ENCODE results near the gene CNOT1. TPM values are rescaled to one million over a fixed set of nuclear protein-coding genes. Genes with fewer than 3 reads are reported as not detected.

CNOT1 gene
- total RNA-seq, 1 donor from 2014 or later = 58.0 TPM

DNA sequence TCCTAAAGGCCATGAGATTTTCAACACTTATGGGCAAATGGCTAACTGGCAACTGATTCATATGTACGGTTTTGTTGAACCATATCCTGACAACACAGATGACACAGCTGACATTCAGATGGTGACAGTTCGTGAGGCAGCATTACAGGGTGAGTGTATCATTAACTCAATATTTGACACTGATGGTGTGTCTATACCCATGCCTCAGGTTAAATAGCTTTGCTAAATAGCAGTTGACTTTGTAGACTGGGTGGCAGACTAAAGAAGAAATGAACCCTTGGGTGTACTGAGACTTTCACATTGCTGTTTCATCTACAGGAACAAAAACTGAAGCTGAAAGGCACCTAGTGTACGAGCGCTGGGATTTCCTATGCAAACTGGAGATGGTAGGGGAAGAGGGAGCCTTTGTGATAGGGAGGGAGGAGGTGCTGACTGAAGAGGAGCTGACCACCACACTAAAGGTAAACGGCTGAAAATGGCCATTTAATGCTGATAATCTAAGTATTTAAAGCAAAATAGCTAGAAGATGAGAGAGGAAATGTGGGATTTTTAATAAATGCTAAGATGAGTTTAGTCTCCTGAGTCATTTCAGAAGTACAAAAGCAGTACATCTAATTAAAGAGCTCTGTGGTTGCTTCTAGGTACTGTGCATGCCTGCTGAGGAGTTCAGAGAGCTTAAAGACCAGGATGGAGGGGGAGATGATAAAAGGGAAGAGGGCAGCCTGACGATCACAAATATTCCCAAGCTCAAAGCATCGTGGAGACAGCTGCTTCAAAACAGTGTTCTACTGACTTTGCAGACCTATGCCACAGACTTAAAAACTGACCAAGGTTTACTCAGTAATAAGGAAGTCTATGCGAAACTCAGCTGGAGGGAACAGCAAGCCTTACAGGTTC, 111.3 kb downstream of the CNOT1 start:
- DNase-seq (ENCODE audit: low spot score) = no peak

DNA sequence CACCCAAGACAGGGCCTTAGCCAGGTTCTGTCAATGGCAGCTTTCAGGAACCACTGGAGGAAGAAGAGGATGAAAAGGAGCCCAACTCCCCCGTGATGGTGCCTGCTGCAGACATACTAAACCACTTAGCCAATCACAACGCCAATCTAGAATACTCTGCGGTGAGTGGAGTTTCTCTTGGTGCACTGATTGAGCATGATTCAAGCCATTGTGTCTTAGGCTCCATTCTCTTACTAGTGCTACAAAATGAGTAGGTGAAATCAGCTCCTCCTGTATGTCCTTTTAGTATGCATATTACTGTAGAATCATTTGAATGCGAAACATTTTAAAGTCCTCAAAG, 112.9 kb downstream of the CNOT1 start:
- no peak for DNase-seq (ENCODE audit: low spot score)

DNA sequence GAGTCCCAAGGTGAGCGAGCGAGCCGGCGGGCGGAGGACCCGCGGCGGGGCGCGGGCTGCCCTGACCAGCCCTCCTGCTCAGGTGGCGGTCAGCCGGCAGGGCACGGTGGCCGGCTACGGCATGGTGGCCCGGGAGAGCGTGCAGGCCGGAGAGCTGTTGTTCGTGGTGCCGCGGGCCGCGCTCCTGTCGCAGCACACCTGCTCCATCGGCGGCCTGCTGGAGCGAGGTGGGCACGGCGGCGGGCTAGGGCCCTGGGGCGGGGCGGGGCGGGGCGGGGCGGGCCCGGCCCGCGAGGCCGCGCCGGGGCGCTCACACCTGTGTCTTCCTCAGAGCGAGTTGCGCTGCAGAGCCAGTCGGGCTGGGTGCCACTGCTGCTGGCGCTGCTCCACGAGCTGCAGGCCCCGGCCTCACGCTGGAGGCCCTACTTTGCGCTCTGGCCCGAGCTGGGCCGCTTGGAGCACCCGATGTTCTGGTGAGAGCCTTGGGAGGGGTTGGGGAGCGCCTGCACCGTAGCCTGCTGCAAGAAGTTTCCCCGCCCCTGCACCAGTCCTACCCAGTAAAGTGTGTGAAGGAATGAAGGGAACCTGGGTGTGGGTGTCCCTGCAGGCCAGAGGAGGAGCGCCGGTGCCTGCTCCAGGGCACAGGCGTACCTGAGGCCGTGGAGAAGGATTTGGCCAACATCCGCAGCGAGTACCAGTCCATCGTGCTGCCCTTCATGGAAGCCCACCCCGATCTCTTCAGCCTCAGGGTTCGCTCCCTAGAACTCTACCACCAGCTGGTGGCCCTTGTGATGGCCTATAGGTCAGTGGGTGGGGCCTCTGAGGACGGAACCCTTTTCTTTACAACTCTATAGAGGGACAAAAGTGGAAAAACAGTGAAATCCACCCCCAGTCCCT, 113.5 kb downstream of the CNOT1 start:
- peak; percentile 17 for DNase-seq (ENCODE audit: low spot score)

DNA sequence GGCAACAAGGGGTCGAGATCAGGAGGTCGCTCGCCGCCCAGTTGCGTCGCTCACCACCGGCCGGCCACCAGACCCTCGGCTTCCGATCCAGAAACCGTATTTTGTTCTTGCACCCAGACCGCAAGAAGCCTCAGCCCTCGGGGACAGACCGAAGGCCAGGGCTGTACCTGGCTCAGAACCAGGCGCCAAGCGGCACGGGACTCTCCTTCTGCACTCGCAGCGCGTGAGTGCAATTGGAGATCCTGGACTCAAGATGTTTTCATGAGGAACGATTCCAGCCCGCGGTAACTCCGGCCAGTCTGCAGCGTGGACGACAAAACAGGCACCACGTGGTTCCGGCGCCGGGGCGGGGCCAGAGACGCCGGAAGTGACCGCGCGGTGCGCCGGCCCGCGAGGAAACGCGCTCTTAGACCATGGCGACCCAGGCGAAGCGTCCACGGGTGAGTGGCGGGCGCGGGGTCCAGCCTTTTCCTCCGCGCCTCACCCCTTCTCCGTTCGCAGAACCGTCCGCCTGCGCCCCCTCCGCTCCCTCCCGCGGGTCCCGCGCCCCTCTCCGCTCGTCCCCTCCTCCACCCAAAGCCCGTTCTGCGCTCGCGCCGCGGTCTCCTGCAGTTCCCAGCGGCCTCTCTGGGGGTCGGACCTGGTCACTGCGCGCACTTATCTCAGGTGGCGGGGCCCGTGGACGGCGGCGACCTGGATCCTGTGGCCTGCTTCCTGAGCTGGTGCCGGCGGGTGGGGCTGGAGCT, 114.3 kb downstream of the CNOT1 start, which contains the start of gene SETD6:
Gene SETD6, plus strand, starts transcription at position 393 of the 746 bp plus-strand sequence. Its CDS starts 21 bp downstream, at position 414.
- peak; percentile 90 for DNase-seq (ENCODE audit: low spot score)

DNA sequence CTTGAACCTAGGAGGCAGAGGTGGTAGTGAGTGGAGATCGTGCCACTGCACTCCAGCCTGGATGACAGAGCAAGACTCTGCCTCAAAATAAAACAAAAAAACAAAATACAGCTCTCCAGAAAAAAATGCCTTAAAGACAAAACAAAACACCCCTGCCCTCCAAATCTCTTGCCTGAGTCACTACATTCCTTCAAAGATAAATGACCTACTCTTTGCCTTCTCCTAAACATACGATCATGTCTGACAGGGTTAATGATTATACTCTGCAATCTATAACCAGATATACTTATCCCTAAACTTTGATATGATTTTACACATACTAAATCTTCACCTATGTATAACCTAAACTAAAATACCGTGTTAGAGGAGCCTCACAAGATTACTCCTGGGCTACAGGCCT, 115.8 kb downstream of the CNOT1 start:
- no peak for DNase-seq (ENCODE audit: low spot score)

DNA sequence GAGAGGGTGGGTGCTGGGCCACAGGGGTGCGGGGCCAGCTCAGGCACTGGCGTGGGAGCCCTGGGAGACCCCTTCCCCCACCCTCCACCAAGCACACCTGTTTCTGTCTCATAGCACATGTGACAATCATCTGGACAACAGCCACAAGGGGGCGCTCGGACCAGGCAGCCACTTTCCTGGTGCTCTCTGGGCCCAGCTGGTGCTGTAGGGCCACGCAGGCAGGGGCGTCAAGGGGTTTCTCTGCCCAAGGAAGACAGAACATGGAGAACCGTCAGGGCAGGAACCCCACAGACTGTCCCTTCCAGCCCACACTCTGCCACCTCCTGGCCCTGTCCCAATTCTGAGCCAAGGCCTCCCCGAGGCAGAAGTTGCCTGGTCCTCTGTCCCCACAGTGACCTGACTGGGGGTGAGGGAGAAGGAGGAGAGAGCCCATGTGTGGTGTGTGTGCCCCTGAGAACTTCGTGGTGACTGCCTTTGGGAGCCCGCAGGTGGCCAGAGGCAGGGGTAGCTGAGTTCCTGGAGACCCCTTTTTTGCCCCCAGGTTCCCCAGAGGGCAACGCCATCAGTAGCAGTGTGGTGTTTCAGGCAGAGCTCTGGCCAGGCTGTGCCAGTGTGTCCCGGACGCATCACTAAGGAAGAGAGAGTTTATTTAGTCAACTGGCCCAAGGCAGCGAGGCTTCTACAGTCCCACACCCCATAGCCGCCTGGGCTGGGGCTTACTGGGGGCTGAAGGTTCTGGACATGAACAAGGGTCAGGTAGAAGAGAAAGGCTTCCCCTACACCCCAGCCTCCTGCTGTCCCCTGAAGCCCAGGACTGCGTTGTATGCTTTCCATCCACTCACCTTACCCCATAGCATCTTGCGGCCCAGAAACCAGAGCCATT, 117.5 kb downstream of the CNOT1 start:
- peak; percentile 28 for DNase-seq (ENCODE audit: low spot score)

DNA sequence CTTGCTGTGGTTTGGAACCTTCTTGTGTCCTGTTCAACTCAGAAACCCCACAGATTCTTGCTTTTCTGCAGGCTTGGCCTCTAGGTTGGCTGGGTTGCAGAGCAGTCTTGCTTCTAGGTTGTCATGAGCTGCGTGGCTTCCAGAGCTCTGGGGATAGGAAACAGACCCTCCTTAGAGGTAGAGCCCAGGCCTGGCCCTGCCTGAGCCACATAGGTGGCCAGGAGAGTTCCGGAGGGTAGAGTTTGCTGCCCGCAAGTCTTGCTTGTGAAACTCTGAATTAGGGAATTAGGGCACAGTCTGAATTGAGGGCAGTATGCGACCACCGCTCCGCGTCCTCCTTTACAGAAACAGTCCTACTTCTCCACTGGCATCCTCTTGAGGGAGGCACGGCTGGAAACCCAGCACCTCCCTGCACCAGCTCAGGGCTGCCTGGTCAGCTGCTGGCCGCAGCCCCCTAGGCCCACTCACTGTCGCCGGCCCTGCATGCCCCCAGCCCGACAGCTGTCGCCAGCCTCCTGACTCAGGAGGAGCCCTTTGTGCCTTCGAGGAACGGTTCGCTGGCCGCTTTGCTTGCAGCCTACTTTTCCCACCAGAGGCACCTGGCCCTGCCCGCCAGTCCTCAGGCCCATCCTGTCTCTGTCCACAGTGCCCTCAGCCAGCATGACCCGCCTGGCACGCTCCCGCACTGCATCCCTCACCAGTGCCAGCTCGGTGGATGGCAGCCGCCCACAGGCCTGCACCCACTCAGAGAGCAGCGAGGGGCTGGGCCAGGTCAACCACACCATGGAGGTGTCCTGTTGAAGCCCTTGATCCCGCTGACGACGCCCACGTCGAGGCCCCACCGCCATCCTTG, 118.6 kb downstream of the CNOT1 start:
- DNase-seq (ENCODE audit: low spot score) = no peak

DNA sequence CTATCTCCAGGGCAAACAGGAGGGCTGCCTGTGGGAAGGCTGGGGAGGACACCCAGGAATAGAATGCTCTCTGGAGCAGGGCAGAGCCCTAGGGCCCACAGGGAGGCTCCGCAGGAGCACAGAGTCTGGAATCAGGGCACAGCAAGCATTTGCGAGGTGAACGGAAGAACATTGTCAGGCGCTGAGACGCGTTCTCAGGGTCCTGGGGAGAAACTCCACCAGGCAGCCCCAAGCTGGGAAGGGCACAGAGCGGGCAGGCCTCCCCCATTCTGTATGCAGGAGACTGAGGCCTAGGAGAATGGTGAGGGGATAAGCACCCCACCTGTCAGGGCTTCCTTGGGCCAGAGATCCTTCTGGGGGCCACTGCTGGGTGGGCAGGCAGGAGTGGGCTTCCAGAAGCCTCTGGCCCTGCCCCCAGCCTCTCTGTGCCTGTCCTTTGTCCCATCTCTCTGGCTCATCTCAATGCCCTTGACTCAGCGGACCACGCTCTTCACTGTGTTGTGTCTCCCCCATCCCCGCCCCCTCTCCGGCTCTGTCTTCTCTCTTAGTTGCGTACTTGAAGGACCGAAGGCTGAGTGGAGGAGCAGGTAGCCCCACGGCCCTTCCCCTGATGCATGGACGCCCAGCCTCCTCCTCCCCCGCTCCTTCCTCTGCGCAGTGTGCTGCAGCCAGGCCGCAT, 119.4 kb downstream of the CNOT1 start:
- no peak for DNase-seq (ENCODE audit: low spot score)

DNA sequence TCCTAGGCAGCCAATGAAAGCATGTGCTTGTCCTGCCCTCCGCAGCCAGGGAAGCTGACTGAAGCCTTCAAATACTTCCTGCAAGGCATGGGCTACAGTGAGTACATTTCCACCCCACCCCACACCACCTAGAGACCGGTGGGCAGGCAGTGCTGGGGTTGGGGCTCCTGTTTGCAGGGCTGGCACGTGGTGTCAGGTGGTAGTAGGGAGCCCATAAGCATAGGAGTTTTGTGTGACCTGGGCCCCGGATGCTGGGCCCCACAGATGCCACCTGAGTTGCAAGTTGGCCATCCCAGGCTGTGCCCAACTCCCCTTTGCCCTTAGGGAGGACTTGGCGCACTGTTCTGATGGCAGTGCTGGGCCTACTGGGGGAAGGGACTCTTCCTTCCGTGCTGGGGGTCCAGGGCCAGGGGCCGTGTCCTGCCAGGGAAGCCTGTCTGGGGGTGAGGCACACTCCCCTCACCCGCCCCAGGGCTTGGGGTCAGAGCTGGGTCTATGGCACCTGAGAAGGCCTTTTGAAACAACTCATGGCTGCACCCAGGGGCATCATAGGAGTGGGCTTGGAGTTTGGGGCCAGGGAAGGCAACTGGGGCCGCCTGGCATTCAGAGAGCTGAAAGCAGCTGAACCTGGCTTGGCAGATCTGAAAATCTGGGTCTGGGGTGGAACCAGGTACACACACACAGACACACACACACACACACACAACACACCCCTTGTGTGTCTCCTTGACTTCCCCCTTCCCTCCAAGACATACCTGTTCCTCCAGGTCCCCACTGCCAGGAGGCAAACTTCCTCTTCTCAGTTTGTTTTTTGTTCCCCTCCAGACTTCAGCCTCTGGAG, 120.2 kb downstream of the CNOT1 start:
- DNase-seq (ENCODE audit: low spot score) = no peak

DNA sequence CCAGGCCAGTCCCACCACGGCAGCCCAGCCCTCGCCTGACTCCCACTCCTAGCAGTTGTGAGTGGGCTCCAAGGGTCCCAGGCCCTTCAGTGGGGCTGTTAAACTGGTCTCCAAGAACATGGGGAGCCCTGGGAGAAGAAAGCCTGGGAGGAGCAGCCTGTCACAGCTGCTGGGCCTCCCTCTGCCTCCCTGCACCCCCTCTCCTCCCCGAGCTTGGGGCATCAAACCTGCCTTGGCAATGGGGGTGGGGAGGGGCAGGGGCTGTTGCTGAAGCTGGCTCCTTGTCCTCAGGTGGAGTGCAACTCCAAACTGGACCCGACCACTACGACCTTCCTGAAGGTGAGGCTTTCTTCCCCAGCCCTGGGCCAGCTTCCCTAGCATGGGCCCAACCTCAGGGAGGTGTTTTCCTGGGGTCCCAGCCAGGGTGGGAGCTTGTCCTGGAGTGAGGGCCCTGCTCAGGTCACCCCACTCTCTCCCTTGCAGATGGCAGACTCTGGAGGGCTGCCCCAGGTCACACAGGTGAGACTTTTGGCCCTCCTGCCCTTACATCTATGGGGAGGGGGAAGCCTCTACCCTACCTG, 120.9 kb downstream of the CNOT1 start:
- no peak for DNase-seq (ENCODE audit: low spot score)

DNA sequence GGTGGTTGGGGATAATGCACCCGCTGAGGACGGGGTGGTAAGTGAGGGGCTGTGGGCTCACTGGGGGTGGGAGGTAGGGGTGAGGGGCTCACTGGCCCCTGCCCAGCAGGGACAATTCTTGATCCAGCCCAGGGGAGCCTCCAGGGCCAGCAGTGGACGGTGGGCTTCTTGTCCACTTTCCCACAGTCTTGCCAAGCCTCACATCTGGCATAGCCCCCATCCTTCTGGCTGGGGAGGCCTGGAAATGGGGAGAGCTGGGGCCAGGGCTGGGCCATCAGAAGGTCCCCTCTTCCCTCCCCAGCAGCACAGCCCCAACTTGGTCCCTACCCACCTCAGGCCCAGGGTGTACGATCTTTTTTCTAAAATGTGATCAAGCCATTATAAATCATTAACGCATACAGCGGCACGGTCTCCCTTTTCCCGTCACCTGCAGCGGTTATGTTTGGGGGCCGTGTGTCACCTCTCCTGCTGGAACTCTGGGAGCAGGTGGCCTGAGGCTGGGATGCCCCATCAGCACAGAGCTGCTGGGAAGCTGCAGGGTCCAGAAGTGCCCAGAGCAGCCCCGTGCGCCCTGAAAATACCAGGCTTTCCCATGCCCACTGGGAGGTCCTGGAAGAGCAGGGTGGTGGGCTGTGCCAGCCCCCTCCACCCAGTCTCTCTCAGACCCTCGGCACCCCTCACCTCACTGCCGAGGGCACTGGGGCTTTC, 121.5 kb downstream of the CNOT1 start:
- no peak for DNase-seq (ENCODE audit: low spot score)

DNA sequence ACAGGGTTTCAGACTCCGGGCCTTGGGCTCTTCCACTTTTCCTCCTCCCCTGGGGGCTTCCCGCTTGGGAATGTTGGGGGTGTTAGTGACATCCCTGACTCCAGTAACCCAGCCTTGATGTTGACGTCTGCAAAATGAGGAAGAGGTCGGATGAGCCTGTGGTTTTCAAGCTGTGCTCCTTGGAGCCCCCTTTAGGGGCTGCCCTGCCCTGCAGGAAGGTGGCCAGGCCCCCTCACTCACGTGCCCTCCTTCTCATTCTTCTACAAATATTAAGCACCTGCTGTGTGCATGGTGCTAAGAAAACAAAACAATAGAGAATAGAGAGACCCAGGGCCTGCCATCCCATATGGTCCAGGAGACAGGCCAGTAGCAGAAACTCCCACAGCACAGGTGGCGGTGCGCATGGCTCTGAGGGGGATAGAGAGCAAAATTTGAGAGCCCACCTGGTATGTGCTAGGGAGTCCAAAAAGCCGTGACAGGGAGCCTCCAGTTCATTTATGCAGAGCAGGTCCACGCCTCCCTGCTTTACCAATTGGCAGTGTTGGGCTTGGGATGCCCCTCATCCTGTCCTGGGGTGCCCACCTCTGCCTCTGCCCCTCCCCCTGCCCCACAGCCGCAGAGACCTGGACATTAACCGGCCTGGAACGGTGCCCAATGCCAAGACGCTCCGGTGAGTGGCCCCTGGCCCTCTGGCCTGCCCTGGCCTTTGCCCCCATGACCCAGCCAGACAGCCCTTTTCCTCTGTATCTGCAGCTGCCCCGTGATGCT, 122.2 kb downstream of the CNOT1 start:
- DNase-seq (ENCODE audit: low spot score) = no peak

DNA sequence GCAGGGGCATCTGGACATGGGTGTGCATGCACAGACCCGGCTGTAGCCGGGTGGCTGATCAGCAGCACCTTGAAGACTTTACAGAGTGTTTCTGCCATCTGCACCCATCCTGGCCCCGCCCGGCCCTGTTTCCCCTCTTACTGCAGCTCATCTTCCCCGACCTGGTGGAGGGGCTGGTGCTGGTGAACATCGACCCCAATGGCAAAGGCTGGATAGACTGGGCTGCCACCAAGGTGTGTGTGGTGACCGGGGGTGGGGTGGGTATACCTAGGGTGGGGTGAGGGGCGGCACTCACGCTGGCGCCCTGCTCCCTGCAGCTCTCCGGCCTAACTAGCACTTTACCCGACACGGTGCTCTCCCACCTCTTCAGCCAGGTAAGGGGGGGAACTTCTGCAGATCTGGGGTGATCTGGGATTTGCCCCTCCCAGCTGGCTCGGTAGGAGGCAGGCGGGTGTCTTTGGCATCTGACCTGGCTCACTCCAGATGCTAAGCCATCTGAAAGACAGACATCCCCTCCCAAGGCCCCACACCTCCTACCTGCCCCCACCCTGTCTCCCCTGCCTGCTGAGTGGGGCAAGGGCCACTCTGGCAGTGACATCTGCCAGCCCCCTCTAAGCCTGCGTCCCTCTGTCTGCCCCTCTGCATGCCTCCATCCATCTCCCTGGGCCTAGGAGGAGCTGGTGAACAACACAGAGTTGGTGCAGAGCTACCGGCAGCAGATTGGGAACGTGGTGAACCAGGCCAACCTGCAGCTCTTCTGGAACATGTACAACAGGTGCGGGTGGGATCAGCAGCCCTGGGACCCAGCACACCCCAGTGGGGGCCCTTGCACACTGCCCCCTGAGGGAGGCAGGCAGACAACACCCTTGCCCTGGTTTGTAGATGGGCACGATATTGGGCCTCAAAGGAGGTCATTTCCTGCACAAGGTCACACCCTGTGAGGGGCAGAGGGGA, 123.1 kb downstream of the CNOT1 start:
- no peak for DNase-seq (ENCODE audit: low spot score)

DNA sequence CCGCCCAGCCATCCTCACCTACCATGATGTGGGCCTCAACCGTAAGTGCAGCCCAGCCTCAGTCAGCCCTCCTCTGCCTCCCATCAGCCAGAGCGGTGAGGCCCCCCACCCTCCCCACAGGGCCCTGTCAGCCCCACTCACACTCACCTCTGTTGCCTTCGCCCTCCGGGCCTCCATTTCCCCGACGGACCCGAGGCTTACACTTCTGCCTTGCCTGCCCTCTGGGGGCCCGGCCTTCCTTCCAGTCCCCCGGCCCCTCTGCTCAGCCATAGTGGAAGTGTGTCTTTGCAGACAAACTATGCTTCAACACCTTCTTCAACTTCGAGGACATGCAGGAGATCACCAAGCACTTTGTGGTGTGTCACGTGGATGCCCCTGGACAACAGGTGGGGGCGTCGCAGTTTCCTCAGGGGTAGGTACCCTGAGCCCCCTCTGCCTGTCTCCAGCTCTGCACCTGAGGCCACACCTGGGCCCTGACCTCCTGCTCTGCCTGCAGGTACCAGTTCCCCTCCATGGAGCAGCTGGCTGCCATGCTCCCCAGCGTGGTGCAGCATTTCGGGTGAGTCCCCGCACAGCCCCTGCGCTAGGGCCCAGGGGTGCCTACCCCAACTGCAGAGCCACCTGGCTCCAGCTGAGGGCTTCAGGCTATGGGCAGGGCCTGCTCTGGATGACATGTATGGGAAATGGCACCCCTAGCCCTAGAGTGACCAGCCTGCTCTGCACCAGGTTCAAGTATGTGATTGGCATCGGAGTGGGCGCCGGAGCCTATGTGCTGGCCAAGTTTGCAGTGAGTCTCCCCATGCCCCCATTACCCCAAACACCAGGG, 125.5 kb downstream of the CNOT1 start:
- no peak for DNase-seq (ENCODE audit: low spot score)
